Measurements from ENCODE around the gene MBNL2. TPM values are rescaled to one million over a fixed set of nuclear protein-coding genes. Genes with fewer than 3 reads are reported as not detected.

Gene MBNL2
- total and polyA plus RNA-seq, 2 experiments from 2014 or later: 0.55 to 3.2 TPM

DNA sequence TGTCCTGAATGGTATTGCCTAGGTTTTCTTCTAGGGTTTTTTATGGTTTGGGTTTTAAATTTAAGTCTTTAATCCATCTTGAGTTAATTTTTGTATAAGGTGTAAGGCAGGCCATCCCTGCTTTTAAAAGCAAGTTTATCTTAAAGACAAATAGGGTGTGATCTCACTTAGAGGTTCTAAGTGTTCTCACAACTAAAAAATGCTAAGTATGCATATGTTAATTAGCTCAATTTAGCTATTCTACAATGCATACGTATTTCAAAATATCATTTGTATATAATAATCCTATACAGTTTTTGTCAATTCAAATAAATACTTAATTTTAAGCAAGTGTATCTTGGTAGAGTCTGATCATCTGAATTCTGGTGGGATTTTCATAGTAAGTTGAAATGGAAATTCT lies 50.4 kb downstream of the MBNL2 start:
- H3K4me3 Mint-ChIP-seq: no peak overlapping the region
- no peak overlapping the region for H3K4me2 ChIP-seq
- ATAC-seq: no peak

More for the DNA sequence above, 50.4 kb downstream of the MBNL2 start:
- Mint-ChIP-seq H3K36me3 (ENCODE audit: low read depth) (no peaks in the 10 kb centered on the region), H3K4me1 (peaks cover 29% of the 10 kb centered on the region), H3K9me3 (no peaks in the 10 kb centered on the region), H3K27ac (no peak overlapping the region), H3K27me3 (ENCODE audit: insufficient read depth, low read depth, poor library complexity) (peaks cover 2% of the 10 kb centered on the region)
- Histone ChIP-seq H3K36me3 (ENCODE audit: insufficient read depth) (no peaks in the 10 kb centered on the region), H3K79me2 (replicated peaks; ENCODE audit: insufficient read depth) (no peaks in the 10 kb centered on the region), H3K4me3 (no peak overlapping the region), H2AFZ (no peak overlapping the region), H3K4me1 (ENCODE audit: insufficient read depth) (peaks cover 13% of the 10 kb centered on the region), H3K9me2 (ENCODE audit: insufficient read depth) (no peaks in the 10 kb centered on the region), H3F3A (replicated peaks; ENCODE audit: low read depth) (no peaks in the 10 kb centered on the region), H4K20me1 (replicated peaks; ENCODE audit: insufficient read depth) (no peaks in the 10 kb centered on the region), H3K27ac (ENCODE audit: low read depth) (no peak overlapping the region), H3K27me3 (ENCODE audit: insufficient read depth) (no peaks in the 10 kb centered on the region)
- no peak for DNase-seq (ENCODE audit: low spot score)
- TF ChIP-seq POLR2AphosphoS5 (IDR thresholded peaks at IDR 0.05; ENCODE audit: low read depth) (no peak), EZH2 (IDR thresholded peaks at IDR 0.05; ENCODE audit: low read depth, unreplicated experiment) (no peak), ZNF462 (CRISPR knock-in tag; IDR thresholded peaks at IDR 0.05) (no peak), ZNF331 (CRISPR knock-in tag; IDR thresholded peaks at IDR 0.05; ENCODE audit: low read depth) (no peak), CREB1 (CRISPR knock-in tag; IDR thresholded peaks at IDR 0.05; ENCODE audit: low read depth) (no peak), EZH2phosphoT487 (IDR thresholded peaks at IDR 0.05; ENCODE audit: unreplicated experiment) (no peak), JUNB (IDR thresholded peaks at IDR 0.05; ENCODE audit: unreplicated experiment) (no peak), CTCF (conservative IDR thresholded peaks at IDR 0.05; ENCODE audit: low read depth in 2 of 2) (no peak), NANOG (IDR thresholded peaks at IDR 0.05; ENCODE audit: borderline replicate concordance) (no peak), ZNF114 (CRISPR knock-in tag; IDR thresholded peaks at IDR 0.05) (no peak), STAT1 (IDR thresholded peaks at IDR 0.05; ENCODE audit: unreplicated experiment) (no peak)
- TF ChIP-seq, protein P1, sequence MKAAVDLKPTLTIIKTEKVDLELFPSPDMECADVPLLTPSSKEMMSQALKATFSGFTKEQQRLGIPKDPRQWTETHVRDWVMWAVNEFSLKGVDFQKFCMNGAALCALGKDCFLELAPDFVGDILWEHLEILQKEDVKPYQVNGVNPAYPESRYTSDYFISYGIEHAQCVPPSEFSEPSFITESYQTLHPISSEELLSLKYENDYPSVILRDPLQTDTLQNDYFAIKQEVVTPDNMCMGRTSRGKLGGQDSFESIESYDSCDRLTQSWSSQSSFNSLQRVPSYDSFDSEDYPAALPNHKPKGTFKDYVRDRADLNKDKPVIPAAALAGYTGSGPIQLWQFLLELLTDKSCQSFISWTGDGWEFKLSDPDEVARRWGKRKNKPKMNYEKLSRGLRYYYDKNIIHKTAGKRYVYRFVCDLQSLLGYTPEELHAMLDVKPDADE (IDR thresholded peaks at IDR 0.05): no peak
- TF ChIP-seq, protein P2, sequence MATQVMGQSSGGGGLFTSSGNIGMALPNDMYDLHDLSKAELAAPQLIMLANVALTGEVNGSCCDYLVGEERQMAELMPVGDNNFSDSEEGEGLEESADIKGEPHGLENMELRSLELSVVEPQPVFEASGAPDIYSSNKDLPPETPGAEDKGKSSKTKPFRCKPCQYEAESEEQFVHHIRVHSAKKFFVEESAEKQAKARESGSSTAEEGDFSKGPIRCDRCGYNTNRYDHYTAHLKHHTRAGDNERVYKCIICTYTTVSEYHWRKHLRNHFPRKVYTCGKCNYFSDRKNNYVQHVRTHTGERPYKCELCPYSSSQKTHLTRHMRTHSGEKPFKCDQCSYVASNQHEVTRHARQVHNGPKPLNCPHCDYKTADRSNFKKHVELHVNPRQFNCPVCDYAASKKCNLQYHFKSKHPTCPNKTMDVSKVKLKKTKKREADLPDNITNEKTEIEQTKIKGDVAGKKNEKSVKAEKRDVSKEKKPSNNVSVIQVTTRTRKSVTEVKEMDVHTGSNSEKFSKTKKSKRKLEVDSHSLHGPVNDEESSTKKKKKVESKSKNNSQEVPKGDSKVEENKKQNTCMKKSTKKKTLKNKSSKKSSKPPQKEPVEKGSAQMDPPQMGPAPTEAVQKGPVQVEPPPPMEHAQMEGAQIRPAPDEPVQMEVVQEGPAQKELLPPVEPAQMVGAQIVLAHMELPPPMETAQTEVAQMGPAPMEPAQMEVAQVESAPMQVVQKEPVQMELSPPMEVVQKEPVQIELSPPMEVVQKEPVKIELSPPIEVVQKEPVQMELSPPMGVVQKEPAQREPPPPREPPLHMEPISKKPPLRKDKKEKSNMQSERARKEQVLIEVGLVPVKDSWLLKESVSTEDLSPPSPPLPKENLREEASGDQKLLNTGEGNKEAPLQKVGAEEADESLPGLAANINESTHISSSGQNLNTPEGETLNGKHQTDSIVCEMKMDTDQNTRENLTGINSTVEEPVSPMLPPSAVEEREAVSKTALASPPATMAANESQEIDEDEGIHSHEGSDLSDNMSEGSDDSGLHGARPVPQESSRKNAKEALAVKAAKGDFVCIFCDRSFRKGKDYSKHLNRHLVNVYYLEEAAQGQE (IDR thresholded peaks at IDR 0.05; ENCODE audit: unreplicated experiment): no peak
